MM.1S (cell line): ENCODE data around the gene LHX4.

ENCODE experiments used
- EZH2 ChIP-seq: fragments of 300-600 bp; sonication (generic); optimal IDR thresholded peaks from 2 replicates; pipeline ENCODE3; 2017; ENCODE audit warnings: low read depth, mild to moderate bottlenecking, antibody characterized with exemption, low read length, mixed read lengths
- TF ChIP-seq, protein P1 (sequence below): fragments of 300-600 bp; sonication (generic); IDR thresholded peaks from 2 replicates; pipeline ENCODE4 v1.5.1; 2016; ENCODE audit warnings: antibody characterized with exemption, low read length, mixed read lengths

DNA sequence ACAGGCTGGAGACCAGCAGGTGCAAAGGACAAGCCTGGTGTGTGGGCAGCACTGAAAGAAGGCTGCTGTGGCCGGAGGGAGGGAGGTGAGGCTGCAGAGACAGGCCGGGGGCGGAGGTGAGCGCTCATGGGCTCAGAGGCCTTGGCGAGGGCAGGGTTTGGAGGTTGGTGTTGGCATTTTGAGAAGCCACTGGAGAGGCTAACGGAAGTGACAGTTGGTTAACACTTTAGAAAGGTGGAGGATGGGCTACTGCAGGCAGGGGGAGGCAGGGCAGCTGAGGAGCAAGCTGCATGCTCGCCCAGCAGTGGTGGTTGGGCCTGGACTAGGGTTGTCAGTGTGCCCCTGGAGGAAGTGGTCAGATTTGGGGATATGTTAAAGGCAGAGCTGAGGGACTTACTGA lies 37.9 kb upstream of the LHX4 start:
- TF ChIP-seq, protein P1, sequence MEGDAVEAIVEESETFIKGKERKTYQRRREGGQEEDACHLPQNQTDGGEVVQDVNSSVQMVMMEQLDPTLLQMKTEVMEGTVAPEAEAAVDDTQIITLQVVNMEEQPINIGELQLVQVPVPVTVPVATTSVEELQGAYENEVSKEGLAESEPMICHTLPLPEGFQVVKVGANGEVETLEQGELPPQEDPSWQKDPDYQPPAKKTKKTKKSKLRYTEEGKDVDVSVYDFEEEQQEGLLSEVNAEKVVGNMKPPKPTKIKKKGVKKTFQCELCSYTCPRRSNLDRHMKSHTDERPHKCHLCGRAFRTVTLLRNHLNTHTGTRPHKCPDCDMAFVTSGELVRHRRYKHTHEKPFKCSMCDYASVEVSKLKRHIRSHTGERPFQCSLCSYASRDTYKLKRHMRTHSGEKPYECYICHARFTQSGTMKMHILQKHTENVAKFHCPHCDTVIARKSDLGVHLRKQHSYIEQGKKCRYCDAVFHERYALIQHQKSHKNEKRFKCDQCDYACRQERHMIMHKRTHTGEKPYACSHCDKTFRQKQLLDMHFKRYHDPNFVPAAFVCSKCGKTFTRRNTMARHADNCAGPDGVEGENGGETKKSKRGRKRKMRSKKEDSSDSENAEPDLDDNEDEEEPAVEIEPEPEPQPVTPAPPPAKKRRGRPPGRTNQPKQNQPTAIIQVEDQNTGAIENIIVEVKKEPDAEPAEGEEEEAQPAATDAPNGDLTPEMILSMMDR = no peak
- no peak for TF ChIP-seq EZH2
